B cell (primary cell): ENCODE results near the gene ARL2. TPM values are rescaled to one million over a fixed set of nuclear protein-coding genes. Genes with fewer than 3 reads are reported as not detected.

Experiments used
- ATAC-seq: fragments of 200-7000 bp; cut with Tn5 transposase; one replicate; pipeline ENCODE4 v1.10.0; 2021; ENCODE audit warnings: low read depth, mild to moderate bottlenecking, moderate number of reproducible peaks, moderate library complexity
- CTCF ChIA-PET: fragments of 350-600 bp; sonication (Branson Sonifier 250); formaldehyde crosslinking; loops from one replicate; lab custom pipeline; 2021; ENCODE audit warnings: antibody characterized with exemption, inconsistent platforms; lab: Charles Lee
- POLR2A ChIA-PET: fragments of 350-600 bp; sonication (Branson Sonifier 250); formaldehyde crosslinking; loops from one replicate; lab custom pipeline; 2021; ENCODE audit warnings: antibody characterized with exemption; lab: Charles Lee
- DNase-seq: peaks from one replicate; pipeline ENCODE4 v3.0.0; 2013
- H2AFZ ChIP-seq: 2 replicates; pipeline ENCODE4 v1.6.1; 2012; ENCODE audit warnings: mild to moderate bottlenecking, low read depth, low read length; ENCODE audit not compliant: insufficient read depth, poor library complexity, severe bottlenecking
- H3K27ac ChIP-seq, 2 donors: 1 replicate in 1 of 2; 2 replicates in 1 of 2; pipeline ENCODE4 v1.5.1; 2012 to 2013; ENCODE audit warnings: low read length in 2 of 2, mild to moderate bottlenecking in 2 of 2, moderate library complexity in 1 of 2
- H3K27me3 ChIP-seq, 4 experiments: fragments of 200-600 bp in 1 of 4; sonication (generic) in 1 of 4; replicated peaks in 1 of 4; 1 replicate in 2 of 4; 2 replicates in 2 of 4; pipeline versions ENCODE4 v1.6.1 to v1.7.0; 2013 to 2016; ENCODE audit warnings: low read length in 3 of 4, mild to moderate bottlenecking in 2 of 4, mixed read lengths in 1 of 4, moderate library complexity in 1 of 4; ENCODE audit not compliant: insufficient read depth in 4 of 4, control insufficient read depth in 3 of 4; ENCODE audit errors: control extremely low read depth in 1 of 4
- H3K36me3 ChIP-seq, 2 experiments: replicated peaks in 1 of 2; 1 replicate in 1 of 2; 2 replicates in 1 of 2; pipeline versions ENCODE4 v1.6.1 to v1.7.1; 2013; ENCODE audit warnings: low read length in 1 of 2; ENCODE audit not compliant: insufficient read depth in 2 of 2, control insufficient read depth in 1 of 2; ENCODE audit errors: control extremely low read depth in 1 of 2, extremely low read depth in 1 of 2
- H3K4me1 ChIP-seq, 2 donors: fragments of 200-600 bp in 1 of 2; sonication (generic) in 1 of 2; 1 replicate in 1 of 2; 2 replicates in 1 of 2; pipeline versions ENCODE4 v1.5.1 to v1.6.1; 2013 to 2017; ENCODE audit warnings: low read length in 2 of 2; ENCODE audit not compliant: control insufficient read depth in 2 of 2, insufficient read depth in 2 of 2
- H3K4me2 ChIP-seq: replicated peaks from 2 replicates; pipeline ENCODE3; 2012; ENCODE audit warnings: mild to moderate bottlenecking, low read depth, low read length; ENCODE audit not compliant: poor library complexity, severe bottlenecking
- H3K4me3 ChIP-seq, 5 experiments: fragments of 200-600 bp in 1 of 5; sonication (generic) in 1 of 5; 1 replicate in 3 of 5; 2 replicates in 2 of 5; pipeline versions ENCODE4 v1.5.1 to v1.7.0; 2011 to 2016; ENCODE audit warnings: low read length in 4 of 5, mild to moderate bottlenecking in 4 of 5, low read depth in 2 of 5, control low read depth in 1 of 5, moderate library complexity in 1 of 5; ENCODE audit not compliant: insufficient read depth in 1 of 5; ENCODE audit errors: control extremely low read depth in 1 of 5, extremely low read depth in 1 of 5
- H3K79me2 ChIP-seq: fragments of 200-600 bp; sonication (generic); one replicate; pipeline ENCODE4 v1.6.0; 2016; ENCODE audit warnings: low read length; ENCODE audit not compliant: control insufficient read depth, insufficient read depth
- H3K9ac ChIP-seq: fragments of 200-600 bp; sonication (generic); 2 replicates; pipeline ENCODE4 v1.6.1; 2017; ENCODE audit warnings: mild to moderate bottlenecking, low read length, moderate library complexity
- H3K9me3 ChIP-seq, 3 donors: one replicate each; pipeline versions ENCODE4 v1.6.1 to v1.7.1; 2013; ENCODE audit warnings: low read length in 2 of 3; ENCODE audit not compliant: control insufficient read depth in 2 of 3, insufficient read depth in 1 of 3; ENCODE audit errors: control extremely low read depth in 1 of 3
- H4K20me1 ChIP-seq: 2 replicates; pipeline ENCODE4 v1.6.0; 2012; ENCODE audit warnings: mild to moderate bottlenecking, low read length; ENCODE audit not compliant: insufficient read depth, control insufficient read depth, poor library complexity, severe bottlenecking
- H3K27ac Mint-ChIP-seq: one replicate; pipeline ENCODE4 v1.8.0; 2021; ENCODE audit warnings: mixed read lengths
- H3K27me3 Mint-ChIP-seq: one replicate; pipeline ENCODE4 v1.8.0; 2021; ENCODE audit warnings: mixed read lengths
- H3K4me1 Mint-ChIP-seq: one replicate; pipeline ENCODE4 v1.8.0; 2021; ENCODE audit warnings: mixed read lengths
- H3K4me3 Mint-ChIP-seq: one replicate; pipeline ENCODE4 v1.8.0; 2021; ENCODE audit warnings: mixed read lengths
- H3K9me3 Mint-ChIP-seq: one replicate; pipeline ENCODE4 v1.8.0; 2022; ENCODE audit warnings: mixed read lengths; ENCODE audit not compliant: insufficient read depth
- CTCF ChIP-seq: fragments of 200-600 bp; IDR thresholded peaks from one replicate; pipeline ENCODE4 v1.8.0; 2022; ENCODE audit warnings: antibody characterized with exemption, mild to moderate bottlenecking
- EZH2 ChIP-seq: IDR thresholded peaks from 2 replicates; pipeline ENCODE4 v1.6.1; 2012; ENCODE audit warnings: borderline replicate concordance, low read depth, mild to moderate bottlenecking, moderate library complexity, low read length; ENCODE audit not compliant: insufficient read depth, poor library complexity, severe bottlenecking
- WGBS: methylation state at CpG from one replicate; pipeline ENCODE4 v1.1.5; 2013; ENCODE audit warnings: missing lambda C conversion rate; ENCODE audit not compliant: insufficient coverage; 5-methylcytosine and 5-hydroxymethylcytosine counted together
- intact Hi-C: fragments of 100-400 bp; cut with micrococcal nuclease; formaldehyde crosslinking; loops from one replicate; pipeline ENCODE4 v1.10.0; 2022
- polyA plus RNA-seq: library from polyadenylated mRNA; depleted of rRNA; stranded (reverse); fragments of >200 nt; gene quantifications from 2 replicates; pipeline ENCODE4 v1.2.3, GENCODE V29; 2012
- total RNA-seq, 2 donors: library from RNA; stranded (reverse); fragments of 120-200 nt in 1 of 2; gene quantifications; 1 replicate in 1 of 2; 2 replicates in 1 of 2; pipeline versions ENCODE4 v1.2.3 to v1.2.4, GENCODE V29; 2013 to 2022

ARL2 gene
- total and polyA plus RNA-seq, 2 donors (not counting 1 experiment from before 2014, with no cell fraction given): 43.4 to 53.6 TPM

GRCh38 chr11:65014726-65015227 lies 817 bp downstream of the ARL2 start:
- Histone ChIP-seq H3K4me3 (peak overlapping the region; percentile 38 to 92 (median 83)), H2AFZ (peak overlapping the region; percentile 74), H3K4me1 (peaks cover 9 to 35% of the 10 kb centered on the region in 2 donors), H3K9ac (peak overlapping the region; percentile 80), H3K79me2 (peaks cover 35% of the 10 kb centered on the region), H4K20me1 (no peaks in the 10 kb centered on the region), H3K9me3 (no peaks in the 10 kb centered on the region), H3K4me2 (peak overlapping the region; percentile 82), H3K27ac (peak overlapping the region; percentile 93 to 98), H3K36me3 (peaks cover 0 to 10% of the 10 kb centered on the region in 2 experiments), H3K27me3 (no peaks in the 10 kb centered on the region)
- WGBS: 20% methylated on average over 10 of the region's 23 CpGs
- TF ChIP-seq EZH2 (no peak), CTCF (no peak)
- Mint-ChIP-seq H3K27me3 (no peaks in the 10 kb centered on the region), H3K4me1 (peaks cover 23% of the 10 kb centered on the region), H3K9me3 (no peaks in the 10 kb centered on the region), H3K27ac (peak overlapping the region; percentile 91), H3K4me3 (peak overlapping the region; percentile 88)
- no peak for ATAC-seq
- ChIA-PET CTCF (interaction anchor here (0.8 to 5.0 kb wide), 25 partner anchors 10 to 301 kb away, joined by 3 to 36 read pairs (median 5); partner anchors contain the start of genes BATF2, CAPN1, FAU and MRPL49), POLR2A (interaction anchor here (0.5 to 1.9 kb wide), 14 partner anchors 13 to 1345 kb away, joined by 3 to 8 read pairs (median 3); partner anchors contain the start of genes TM7SF2 and VPS51)
- intact Hi-C loops: loop anchor here (1.0 to 5.0 kb wide), 10 partner anchors 13 to 247 kb away; partner anchors contain the start of genes ATG2A, CDCA5, MAJIN and POLA2
- DNase-seq: no peak

GRCh38 chr11:65016705-65017104 lies 2.7 kb downstream of the ARL2 start:
- no peak for TF ChIP-seq EZH2
- TF ChIP-seq CTCF: no peak
- Mint-ChIP-seq H3K4me3 (no peak overlapping the region), H3K9me3 (no peaks in the 10 kb centered on the region), H3K27me3 (no peaks in the 10 kb centered on the region), H3K27ac (peak overlapping the region; percentile 50), H3K4me1 (peaks cover 23% of the 10 kb centered on the region)
- H3K27ac ChIP-seq: no peak overlapping the region
- H4K20me1 ChIP-seq: no peaks in the 10 kb centered on the region
- H3K9ac ChIP-seq: no peak overlapping the region
- DNase-seq: no peak
- H3K9me3 ChIP-seq: no peaks in the 10 kb centered on the region
- H3K4me1 ChIP-seq: peaks cover 9 to 35% of the 10 kb centered on the region in 2 donors
- peaks cover 35% of the 10 kb centered on the region for H3K79me2 ChIP-seq
- WGBS: 98% methylated on average over 4 of the region's 4 CpGs
- ChIA-PET CTCF (interaction anchor here (0.5 to 4.7 kb wide), 2 partner anchors 11 to 16 kb away, joined by 3 to 36 read pairs; partner anchors contain the start of gene SNX15), POLR2A (no interaction called here)
- no peak overlapping the region for H3K4me3 ChIP-seq
- no peak overlapping the region for H3K4me2 ChIP-seq
- intact Hi-C loops: no loop called here
- peaks cover 0 to 23% of the 10 kb centered on the region in 2 experiments for H3K36me3 ChIP-seq
- H3K27me3 ChIP-seq: no peaks in the 10 kb centered on the region
- H2AFZ ChIP-seq: no peak overlapping the region
- no peak for ATAC-seq
